HG03045 (cell line): ENCODE results near the gene RGS2.
A peak's percentile ranks its signal among the peaks of the same experiment; 100 is the strongest.

Source experiments
- ATAC-seq: cut with Tn5 transposase; IDR thresholded peaks from one replicate; pipeline ENCODE4 v1.9.1; 2021; ENCODE audit warnings: mild to moderate bottlenecking, moderate library complexity; ENCODE audit not compliant: unreplicated experiment

Gene RGS2

DNA sequence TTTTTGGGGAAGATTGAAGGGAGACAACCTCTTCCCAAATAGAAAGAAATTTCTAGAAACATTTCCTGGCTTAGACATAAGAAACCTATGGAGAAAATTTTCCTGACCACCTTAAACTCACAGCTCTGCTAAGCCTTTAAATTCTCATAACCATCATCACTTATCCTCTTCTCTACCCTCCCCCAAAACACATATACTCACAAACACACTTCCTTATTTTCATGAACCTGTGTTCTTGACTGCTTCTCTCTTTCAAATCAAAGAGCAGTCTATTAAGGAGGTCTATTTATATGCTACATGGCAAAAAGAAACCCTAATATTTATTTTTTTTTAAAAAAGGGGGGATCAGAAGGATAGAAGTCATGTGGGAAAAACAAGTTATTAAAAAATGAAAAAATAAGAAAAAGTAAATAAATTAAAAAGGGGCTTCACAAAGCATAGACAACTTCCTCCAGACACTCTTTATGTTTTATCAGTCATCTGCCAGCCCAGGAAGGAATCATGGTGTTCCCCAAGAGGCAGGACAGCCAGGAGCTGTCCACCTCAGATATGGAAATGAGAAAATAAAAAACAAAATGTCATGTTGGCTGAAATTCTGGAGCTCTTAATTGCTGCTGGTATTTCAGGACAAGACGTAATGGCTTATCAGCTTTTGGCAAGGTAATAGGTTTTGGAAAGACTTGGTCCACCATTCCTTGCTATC lies 12.8 kb upstream of the RGS2 start:
- ATAC-seq, result no peak

GRCh38 chr1:192797143-192797542 lies 11.7 kb upstream of the RGS2 start:
- no peak for ATAC-seq

DNA sequence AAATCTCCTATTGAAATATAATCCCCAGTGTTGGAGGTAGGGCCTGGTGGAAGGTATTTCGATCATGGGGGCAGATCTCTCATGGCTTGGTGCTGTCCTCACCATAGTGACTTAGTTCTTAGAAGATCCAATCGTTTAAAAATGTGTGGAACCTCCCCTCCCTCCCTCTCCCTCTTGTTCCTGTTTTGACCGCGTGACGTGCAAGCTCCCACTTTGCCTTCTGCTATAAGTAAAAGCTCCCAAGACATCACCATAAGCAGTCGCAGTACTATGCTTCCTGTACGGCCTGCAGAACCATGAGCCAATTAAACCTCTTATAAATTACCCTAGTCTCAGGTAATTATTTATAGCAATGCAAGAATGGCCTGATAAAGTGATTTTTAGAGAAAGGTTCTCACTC lies 10.9 kb upstream of the RGS2 start:
- ATAC-seq, result no peak

DNA sequence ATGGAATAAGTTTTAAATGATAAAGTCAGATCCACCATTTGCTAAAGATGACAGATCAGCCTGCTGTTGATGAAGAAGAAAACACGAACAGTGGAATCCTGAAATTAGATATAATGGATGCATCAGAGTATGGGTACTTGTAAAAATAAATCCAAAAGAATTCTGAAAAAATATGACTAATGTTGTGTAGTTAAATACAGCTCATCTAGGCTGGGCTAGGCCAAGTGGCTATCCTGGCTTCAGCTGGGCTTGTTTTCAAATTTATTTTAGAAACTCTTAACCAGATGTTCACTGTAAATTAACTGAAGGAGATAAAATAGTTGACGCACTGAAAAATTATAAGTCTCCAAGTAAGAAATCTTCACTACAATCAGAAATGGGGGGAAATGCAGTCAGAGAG lies 7.4 kb upstream of the RGS2 start:
- no peak for ATAC-seq

DNA sequence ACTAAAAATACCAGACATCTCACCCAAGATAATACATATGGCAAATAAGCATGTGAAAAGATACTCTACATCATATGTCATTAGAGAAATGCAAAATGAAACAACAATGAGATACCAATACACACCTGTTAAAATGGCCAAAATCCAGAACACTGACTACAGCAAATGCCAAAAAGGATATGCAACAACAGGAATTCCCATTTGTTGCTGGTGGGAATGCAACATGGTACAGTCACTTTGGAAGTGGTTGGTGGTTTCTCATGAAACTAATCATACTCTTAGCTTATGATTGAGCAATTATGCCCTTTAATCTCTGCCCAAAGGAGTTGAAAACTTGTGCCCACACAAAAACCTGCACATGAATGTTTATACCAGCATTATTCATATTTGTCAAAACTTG lies 6.4 kb upstream of the RGS2 start:
- no peak for ATAC-seq

DNA sequence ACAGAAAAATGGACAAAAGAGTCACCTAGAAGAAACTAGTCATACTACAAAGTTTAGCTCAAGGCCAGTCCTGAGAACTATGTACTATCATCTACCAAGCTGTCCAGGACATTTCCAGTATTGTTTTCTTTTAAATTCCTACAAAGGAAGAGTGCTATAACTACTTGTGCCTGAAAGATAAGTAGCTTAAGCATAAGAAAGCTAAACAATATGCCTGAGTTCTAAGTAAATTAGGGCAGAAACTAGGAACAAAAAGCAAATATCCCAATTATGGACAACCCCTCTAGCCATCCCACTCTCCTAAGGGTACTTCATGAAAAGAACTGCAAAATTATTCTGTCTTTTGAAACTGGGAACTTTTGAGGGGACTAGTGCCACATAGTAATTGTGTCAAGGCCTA lies 5.3 kb upstream of the RGS2 start:
- no peak for ATAC-seq

DNA sequence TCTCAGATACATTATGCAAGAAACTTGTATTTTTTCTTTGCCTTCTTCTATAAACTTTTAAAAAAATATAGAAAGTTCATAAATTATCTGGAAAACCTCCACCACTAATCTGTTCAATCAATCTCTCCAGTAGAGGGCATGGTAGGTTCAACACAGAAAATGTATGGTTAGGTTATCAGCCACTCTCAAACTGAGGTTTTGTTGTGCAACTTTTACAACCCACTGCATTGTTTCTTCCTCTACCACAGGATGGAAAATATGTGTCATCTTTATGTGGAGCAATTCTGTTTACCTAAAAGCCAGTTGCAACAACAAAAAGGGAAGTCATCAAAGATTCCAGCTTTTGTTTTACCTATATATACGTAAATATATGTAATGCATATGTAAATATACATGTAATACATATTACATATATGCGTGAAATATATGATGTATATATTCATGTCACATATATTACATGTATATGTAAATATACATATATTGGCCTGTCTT lies 3.0 kb upstream of the RGS2 start:
- peak; percentile 25 for ATAC-seq

GRCh38 chr1:192807211-192808162 lies 1.4 kb upstream of the RGS2 start:
- ATAC-seq, result peak; percentile 34

DNA sequence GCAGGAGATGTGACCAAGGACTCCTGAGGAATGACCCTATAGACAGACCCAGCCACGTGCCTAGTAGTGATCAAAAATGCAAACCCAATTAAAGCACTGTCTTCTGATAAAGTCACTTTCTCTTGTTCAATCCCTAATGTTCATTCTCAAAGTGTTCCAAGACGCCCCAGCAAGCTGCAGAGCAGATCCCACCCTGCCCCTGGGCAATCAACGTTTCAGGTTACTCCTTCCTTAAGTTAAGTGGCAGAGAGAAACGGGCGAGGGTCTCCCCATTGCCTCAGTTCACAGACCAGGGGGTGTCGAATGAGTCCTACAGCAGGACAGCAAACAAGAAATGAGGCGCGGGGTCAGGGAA lies 699 bp upstream of the RGS2 start:
- no peak for ATAC-seq

DNA sequence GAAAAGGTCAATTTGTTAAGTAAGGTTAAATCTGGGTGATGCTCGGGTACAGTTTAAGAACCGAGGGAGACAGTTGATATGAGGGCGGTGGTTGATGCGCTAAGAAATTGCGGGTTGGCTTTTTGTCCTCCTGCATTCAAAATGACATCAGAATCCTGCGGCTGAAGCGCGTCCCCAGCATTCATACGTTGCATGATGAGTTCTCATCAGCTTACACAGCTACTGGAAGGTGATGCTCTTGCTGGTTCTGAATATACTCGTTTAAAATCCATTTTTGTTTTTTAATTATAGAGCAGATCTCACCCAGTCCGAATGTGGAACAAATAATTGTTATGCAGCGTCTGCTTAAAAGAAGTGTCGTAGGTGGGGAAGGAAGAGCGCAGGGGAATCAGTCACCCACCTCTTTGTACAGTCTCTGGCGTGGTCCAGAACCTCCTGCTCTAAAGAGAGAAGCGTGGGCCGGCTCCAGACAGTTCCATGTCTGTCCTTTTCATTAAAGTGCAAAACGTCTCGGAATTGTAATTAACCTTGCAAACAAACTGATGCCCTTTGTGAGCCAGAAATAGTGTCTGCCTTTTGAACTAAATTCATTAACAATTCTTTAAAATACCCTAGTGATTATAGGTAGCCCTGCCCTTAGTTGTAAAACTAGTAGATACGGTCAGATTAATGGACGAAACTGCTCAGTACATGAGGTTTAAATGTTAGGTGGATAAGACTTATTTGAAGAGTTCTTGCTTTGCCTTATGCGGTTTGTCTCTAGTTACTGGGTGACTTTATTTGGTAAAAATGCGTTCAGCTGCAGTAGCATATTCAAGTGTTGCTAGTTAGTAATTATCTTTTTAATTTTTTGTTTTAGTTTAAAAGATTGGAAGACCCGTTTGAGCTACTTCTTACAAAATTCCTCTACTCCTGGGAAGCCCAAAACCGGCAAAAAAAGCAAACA lies 741 bp downstream of the RGS2 start:
- ATAC-seq, result peak; percentile 1

DNA sequence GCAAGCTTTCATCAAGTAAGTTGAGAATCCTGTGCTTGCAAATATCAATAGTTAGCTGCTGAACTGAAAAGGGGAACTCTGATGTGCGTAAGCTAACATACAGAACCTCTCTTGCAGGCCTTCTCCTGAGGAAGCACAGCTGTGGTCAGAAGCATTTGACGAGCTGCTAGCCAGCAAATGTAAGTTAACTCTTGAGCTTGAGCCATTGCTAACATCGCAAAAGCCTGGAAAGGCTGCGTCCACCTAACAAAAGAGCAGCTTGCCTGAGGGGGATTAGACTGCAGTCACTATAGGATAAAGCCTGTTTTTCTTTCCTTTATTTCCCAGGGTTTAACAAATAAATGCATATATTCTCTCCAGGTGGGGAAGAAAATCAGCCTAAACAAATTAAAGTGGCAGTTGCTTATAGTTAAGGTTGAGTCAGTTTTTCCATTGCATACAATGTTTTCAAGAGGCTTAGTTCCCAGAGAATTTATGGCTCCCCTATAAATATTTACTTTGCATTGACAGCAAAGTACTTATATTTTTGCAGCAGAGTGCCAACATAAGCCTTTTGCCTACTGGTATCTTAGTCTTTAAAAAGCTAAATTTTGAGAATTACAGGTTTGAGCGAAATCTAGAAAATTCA lies 1.5 kb downstream of the RGS2 start:
- no peak for ATAC-seq

- no peak for ATAC-seq
Observed at GRCh38 chr1:192811006-192811405, 2.2 kb downstream of the RGS2 start.

- ATAC-seq, result no peak
Observed at GRCh38 chr1:192811594-192812239, 2.9 kb downstream of the RGS2 start.

GRCh38 chr1:192812420-192813209 lies 3.8 kb downstream of the RGS2 start:
- ATAC-seq, result no peak

GRCh38 chr1:192814805-192815204 lies 6.0 kb downstream of the RGS2 start:
- no peak for ATAC-seq

DNA sequence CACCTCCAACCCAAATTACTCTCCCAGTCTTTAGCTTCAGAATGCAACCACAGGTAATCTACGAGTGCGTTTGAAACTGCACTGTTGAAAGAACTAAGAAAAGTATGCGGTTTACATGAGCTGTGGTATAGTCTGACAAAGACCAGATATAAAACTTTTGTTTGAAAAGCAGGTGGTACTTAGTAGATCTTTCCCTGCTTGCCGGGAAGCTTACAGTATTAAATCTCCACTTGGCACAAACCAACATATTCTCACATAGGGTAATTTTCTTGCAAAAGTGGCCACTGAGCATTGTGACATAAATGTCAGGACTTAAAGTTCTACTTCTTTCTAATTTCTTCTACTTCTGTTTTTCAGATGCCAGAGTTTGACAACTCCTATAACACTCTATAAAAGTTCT lies 8.4 kb downstream of the RGS2 start:
- no peak for ATAC-seq

- no peak for ATAC-seq
Observed at GRCh38 chr1:192821296-192821695, 12.5 kb downstream of the RGS2 start.

DNA sequence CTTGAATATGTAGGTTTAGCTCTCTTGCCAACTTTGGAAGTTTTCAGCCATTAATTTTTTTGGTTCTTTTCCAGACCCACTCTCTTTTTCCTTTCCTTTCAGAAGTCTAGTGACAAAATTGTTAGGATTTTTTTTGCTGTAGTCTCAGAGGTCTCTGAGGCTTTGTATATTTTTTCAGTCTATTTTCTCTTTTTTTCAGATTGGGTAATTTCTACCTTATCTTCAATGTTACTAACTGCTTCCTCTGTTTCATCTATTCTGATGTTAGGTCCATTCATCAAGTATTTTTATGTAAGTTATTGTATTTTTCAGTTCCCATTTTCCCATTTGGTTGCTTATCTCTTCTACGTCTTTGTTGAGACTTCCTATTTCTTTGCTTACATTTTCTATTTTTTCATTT lies 15.7 kb downstream of the RGS2 start:
- no peak for ATAC-seq
